Right lobe of liver (tissue), 6 donors: ENCODE results near the gene RAB13. TPM values are rescaled to one million over a fixed set of nuclear protein-coding genes. Genes with fewer than 3 reads are reported as not detected.

Experiments used
- ATAC-seq, 4 donors: fragments of 200-7000 bp; cut with Tn5 transposase; one replicate each; pipeline ENCODE4 v1.9.1; 2020; ENCODE audit warnings: mild to moderate bottlenecking in 4 of 4, moderate library complexity in 4 of 4
- DNase-seq, 3 donors: peaks; one replicate each; pipeline ENCODE4 v3.0.0-alpha.2; 2020
- H3K27ac ChIP-seq, 3 donors: fragments of 200-600 bp; one replicate each; pipeline ENCODE4 v1.8.0; 2022
- H3K27me3 ChIP-seq, 2 donors: fragments of 200-600 bp; one replicate each; pipeline ENCODE4 v1.8.0; 2022
- H3K36me3 ChIP-seq, 4 donors: fragments of 200-600 bp; sonication (generic) in 1 of 4; one replicate each; pipeline versions ENCODE4 v1.5.1 to v1.8.0; 2017 to 2022; ENCODE audit warnings: control low read depth in 1 of 4
- H3K4me1 ChIP-seq, 4 donors: fragments of 200-600 bp; sonication (generic) in 1 of 4; one replicate each; pipeline versions ENCODE4 v1.5.1 to v1.8.0; 2017 to 2022; ENCODE audit warnings: control low read depth in 1 of 4
- H3K4me3 ChIP-seq, 3 donors: fragments of 200-600 bp; one replicate each; pipeline ENCODE4 v1.8.0; 2022
- H3K9me3 ChIP-seq, 4 donors: fragments of 200-600 bp; sonication (generic) in 1 of 4; one replicate each; pipeline versions ENCODE4 v1.5.1 to v1.8.0; 2017 to 2022; ENCODE audit warnings: control low read depth in 1 of 4
- POLR2A ChIP-seq: fragments of 450-650 bp; IDR thresholded peaks from one replicate; pipeline ENCODE4 v1.6.1; 2017; ENCODE audit warnings: antibody characterized with exemption, mild to moderate bottlenecking
- whole genome bisulfite sequencing: methylation state at CpG from one replicate; pipeline ENCODE4 v1.1.6; 2018; ENCODE audit warnings: low coverage, low lambda C conversion rate; ENCODE audit not compliant: insufficient coverage; ENCODE audit errors: missing lambda C conversion rate; 5-methylcytosine and 5-hydroxymethylcytosine counted together
- intact Hi-C, 2 donors: fragments of 100-400 bp; cut with DNase I; formaldehyde crosslinking; loops; one replicate each; pipeline versions ENCODE4 v1.11.2 to v1.14.1; 2022
- total RNA-seq, 6 experiments: library from RNA; depleted of rRNA in 2 of 6; stranded (reverse); fragments of >200 nt in 2 of 6; fragmentation: NEBNext Ultra II Directional in 3 of 6; extraction: Animal tissue kit (Norgen Biotek cat#: 25700) in 3 of 6; gene quantifications; one replicate each; pipeline versions ENCODE4 v1.1.0 to v1.2.4, GENCODE V29; 2016 to 2023
- TF ChIP-seq, protein P1 (sequence below), 4 donors: fragments of 200-600 bp in 3 of 4; fragments of 450-650 bp in 1 of 4; IDR thresholded peaks; one replicate each; pipeline versions ENCODE4 v1.5.1 to v1.8.0; 2016 to 2022; ENCODE audit warnings: antibody characterized with exemption in 4 of 4, mild to moderate bottlenecking in 2 of 4
- donor health status: DM: no; HTN: yes; CAD: no.
- donor health status: DM: no; HTN: no; CAD: no.
- donor health status: DM: no; HTN: no; CAD: no.
- donor health status: DM: no; HTN: yes; CAD: no.
- donor health status: DM: no; HTN: yes; CAD: no.

Gene RAB13
- total RNA-seq, 6 experiments from 2014 or later = 11.9 to 52.2 (median 47.9) TPM

DNA sequence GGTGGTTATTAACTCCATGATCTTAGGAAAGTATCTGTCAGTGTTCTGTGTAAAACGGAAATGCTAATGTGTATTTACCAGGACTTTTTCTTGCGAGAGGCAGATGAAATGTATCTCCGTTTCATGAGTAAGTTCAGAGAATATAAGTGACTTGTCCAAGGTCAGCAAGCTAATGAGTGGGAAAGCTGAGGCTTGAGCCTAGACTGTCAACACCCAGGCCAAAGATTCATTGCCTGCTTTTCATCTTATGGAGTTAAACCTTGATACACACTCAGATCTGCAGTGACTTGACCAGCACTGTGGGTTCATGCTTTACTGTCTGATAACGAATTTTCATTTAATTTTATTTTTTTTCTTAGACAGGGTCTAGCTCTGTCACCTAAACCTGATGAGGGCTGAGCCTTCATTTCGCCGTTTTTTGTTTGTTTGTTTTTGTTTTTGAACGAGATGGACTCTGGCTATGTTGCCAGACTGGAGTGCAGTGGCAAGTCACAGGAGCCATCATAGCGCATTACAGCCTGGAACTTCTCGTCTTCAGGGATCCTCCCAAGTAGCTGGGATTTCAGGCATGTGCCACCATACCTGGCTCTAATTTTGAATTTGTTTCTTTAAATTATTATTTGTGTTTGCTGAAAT, 7.7 kb downstream of the RAB13 start:
- TF ChIP-seq, protein P1, sequence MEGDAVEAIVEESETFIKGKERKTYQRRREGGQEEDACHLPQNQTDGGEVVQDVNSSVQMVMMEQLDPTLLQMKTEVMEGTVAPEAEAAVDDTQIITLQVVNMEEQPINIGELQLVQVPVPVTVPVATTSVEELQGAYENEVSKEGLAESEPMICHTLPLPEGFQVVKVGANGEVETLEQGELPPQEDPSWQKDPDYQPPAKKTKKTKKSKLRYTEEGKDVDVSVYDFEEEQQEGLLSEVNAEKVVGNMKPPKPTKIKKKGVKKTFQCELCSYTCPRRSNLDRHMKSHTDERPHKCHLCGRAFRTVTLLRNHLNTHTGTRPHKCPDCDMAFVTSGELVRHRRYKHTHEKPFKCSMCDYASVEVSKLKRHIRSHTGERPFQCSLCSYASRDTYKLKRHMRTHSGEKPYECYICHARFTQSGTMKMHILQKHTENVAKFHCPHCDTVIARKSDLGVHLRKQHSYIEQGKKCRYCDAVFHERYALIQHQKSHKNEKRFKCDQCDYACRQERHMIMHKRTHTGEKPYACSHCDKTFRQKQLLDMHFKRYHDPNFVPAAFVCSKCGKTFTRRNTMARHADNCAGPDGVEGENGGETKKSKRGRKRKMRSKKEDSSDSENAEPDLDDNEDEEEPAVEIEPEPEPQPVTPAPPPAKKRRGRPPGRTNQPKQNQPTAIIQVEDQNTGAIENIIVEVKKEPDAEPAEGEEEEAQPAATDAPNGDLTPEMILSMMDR (IDR thresholded peaks at IDR 0.05) = no peak
- TF ChIP-seq POLR2A = no peak
- no peaks in the 10 kb centered on the region for H3K27me3 ChIP-seq
- WGBS = 24% methylated on average over 9 of the region's 9 CpGs
- ATAC-seq (no peak), DNase-seq (no peak)
- no peaks in the 10 kb centered on the region for H3K9me3 ChIP-seq
- peaks cover 0 to 23% (median 8%) of the 10 kb centered on the region in 4 donors for H3K4me1 ChIP-seq
- intact Hi-C loops = no loop called here
- peak overlapping the region in 2 of 3 donors; percentile 94 to 95 for H3K27ac ChIP-seq
- H3K36me3 ChIP-seq = peaks cover 0 to 34% (median 13%) of the 10 kb centered on the region in 4 donors
- H3K4me3 ChIP-seq = peak overlapping the region; percentile 86 to 92 (median 90)

DNA sequence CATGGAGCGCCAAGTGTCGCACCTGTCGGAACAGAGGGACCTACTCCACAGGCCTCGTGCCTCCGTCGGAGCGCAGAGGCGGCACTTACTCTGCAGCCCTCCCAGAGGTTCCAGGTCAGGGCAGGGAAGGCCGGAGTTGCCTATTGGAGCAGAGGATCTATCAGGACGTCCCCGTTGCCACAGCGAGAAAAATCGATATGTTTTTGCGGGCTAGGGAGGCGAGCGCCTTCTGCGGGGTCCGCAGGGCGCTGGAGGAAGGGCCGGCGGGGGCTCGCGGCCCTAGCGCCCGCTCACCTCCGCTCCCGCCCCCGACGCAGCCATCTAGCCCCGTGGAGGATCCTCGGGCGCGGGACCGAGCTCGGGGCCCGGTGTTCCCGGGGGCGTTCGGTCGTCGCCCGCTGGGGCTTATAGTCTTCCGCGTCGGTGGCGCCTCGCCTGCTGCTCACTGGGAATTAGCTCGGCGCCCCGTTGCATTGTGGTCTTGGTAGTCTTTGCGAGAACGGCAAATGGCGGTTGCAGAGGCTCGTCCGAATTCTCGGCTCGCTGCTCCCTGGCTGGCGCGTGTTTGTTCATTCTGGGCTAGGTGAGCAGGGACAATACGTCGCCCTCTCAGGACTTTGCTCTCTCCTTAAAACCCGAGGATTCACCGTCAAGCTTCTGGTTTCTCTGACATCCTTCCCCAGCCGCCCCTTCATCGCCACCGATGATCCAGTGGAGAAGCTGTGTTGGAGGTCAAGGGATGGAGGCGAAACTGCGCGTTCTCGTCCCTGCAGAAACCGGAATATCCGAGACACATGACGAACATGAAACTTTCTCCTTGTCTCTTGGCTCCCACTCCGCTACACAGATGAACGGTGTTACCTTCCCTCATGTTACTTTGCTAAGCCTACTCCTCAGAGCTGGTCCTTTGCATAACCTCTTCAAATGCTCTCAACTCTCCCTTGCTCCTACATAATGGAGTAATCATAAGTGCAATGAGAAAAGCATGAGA, 8.6 kb downstream of the RAB13 start, which contains the start of gene JTB:
Gene JTB, minus strand, starts transcription at position 425 of the 991 bp plus-strand sequence. Its CDS starts 422 bp downstream, at position 3.
- no peaks in the 10 kb centered on the region for H3K27me3 ChIP-seq
- H3K4me3 ChIP-seq = peak within 1 kb of the TSS; percentile 86 to 92 (median 90)
- TF ChIP-seq, protein P1 (IDR thresholded peaks at IDR 0.05) = peak in 1 of 4 donors; percentile 11
- TF ChIP-seq POLR2A = peak; percentile 90
- H3K4me1 ChIP-seq = peaks cover 0 to 23% (median 8%) of the 10 kb centered on the region in 4 donors
- ATAC-seq = peak; percentile 89 to 95 (median 94)
- intact Hi-C loops = no loop called here
- peak; percentile 93 to 95 (median 94) for DNase-seq
- H3K27ac ChIP-seq = peak within 1 kb of the TSS; percentile 93 to 95 (median 94)
- peaks cover 0 to 29% (median 13%) of the 10 kb centered on the region in 4 donors for H3K36me3 ChIP-seq
- under 1% methylated on average over 19 of the region's 75 CpGs for WGBS
- no peaks in the 10 kb centered on the region for H3K9me3 ChIP-seq

DNA sequence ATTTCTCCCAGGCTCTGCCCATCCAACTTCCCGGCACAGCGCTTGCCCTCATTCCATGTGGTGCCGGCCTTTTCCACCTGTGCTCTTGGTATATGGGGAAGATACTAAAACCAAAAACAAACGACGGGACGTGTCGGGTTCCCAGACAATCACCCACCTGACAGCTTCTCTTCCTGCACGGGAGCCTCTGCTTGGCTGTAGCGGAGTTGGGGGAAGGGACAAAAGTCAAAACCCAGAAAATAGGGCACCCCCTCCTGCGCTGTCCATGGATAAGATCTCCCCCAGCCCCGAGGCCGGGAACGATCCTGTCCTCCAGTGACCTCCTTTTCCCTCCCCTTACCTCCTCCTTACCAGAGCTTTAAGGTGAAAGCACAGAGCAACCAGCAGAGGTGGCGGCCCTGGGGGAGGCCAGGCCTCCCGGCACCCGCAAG, 9.3 kb downstream of the RAB13 start:
- WGBS = 0% methylated on average over 14 of the region's 16 CpGs
- Histone ChIP-seq H3K36me3 (peaks cover 0 to 29% (median 13%) of the 10 kb centered on the region in 4 donors), H3K4me3 (peak overlapping the region; percentile 86 to 92 (median 90)), H3K9me3 (no peaks in the 10 kb centered on the region), H3K27me3 (no peaks in the 10 kb centered on the region), H3K27ac (peak overlapping the region; percentile 93 to 95 (median 94)), H3K4me1 (peaks cover 0 to 23% (median 8%) of the 10 kb centered on the region in 4 donors)
- intact Hi-C loops = no loop called here
- DNase-seq (peak in 1 of 3 donors; percentile 35), ATAC-seq (peak in 1 of 4 donors; percentile 2)
- TF ChIP-seq, protein P1 (IDR thresholded peaks at IDR 0.05) = no peak
- no peak for TF ChIP-seq POLR2A

DNA sequence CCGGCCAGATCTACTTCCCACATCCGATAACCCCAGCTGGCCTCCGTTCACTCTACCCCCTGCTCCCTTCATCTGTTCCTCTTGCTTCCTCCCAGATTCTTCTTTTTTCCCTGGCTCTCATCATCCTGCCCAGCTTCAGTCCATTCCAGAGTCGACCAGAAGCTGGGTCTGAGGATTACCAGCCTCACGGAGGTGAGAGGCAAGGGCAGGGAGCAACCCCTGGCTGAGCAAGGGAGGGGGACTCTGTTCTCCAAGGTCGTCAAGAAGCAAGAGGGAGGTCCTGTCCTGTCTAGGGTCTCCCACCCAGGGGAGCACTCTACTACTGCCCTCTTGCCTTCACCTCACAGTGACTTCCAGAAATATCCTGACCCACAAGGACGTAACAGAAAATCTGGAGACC, 12.6 kb downstream of the RAB13 start:
- 69% methylated on average over 3 of the region's 7 CpGs for WGBS
- Histone ChIP-seq H3K27ac (no peak overlapping the region), H3K4me3 (no peak overlapping the region), H3K27me3 (no peaks in the 10 kb centered on the region), H3K9me3 (no peaks in the 10 kb centered on the region), H3K36me3 (peaks cover 0 to 24% (median 13%) of the 10 kb centered on the region in 4 donors), H3K4me1 (peaks cover 0 to 15% (median 7%) of the 10 kb centered on the region in 4 donors)
- intact Hi-C loops = no loop called here
- ATAC-seq (no peak), DNase-seq (no peak)
- TF ChIP-seq, protein P1 (IDR thresholded peaks at IDR 0.05) = no peak
